Lung (tissue), 12 donors: ENCODE results near the gene OPCML. TPM values are rescaled to one million over a fixed set of nuclear protein-coding genes. Genes with fewer than 3 reads are reported as not detected.

Experiments
- ATAC-seq: fragments of 200-7000 bp; cut with Tn5 transposase; one replicate; pipeline ENCODE4 v1.9.1; 2020; ENCODE audit warnings: moderate number of reproducible peaks; ENCODE audit not compliant: insufficient read depth, low FRiP score
- DNase-seq, 3 donors: peaks; one replicate each; pipeline ENCODE4 v3.0.0-alpha.2; 2013 to 2017
- H3K27ac ChIP-seq, 2 donors: one replicate each; pipeline ENCODE4 v1.5.1; 2013; ENCODE audit warnings: mild to moderate bottlenecking in 2 of 2, moderate library complexity in 2 of 2, control low read depth in 1 of 2, inconsistent platforms in 1 of 2, low read depth in 1 of 2, low read length in 1 of 2
- H3K27me3 ChIP-seq, 3 donors: one replicate each; pipeline ENCODE4 v1.5.1; 2013; ENCODE audit warnings: low read length in 2 of 3; ENCODE audit not compliant: control insufficient read depth in 3 of 3, insufficient read depth in 3 of 3
- H3K36me3 ChIP-seq, 4 donors: one replicate each; pipeline ENCODE4 v1.5.1; 2013; ENCODE audit warnings: low read length in 4 of 4, mild to moderate bottlenecking in 1 of 4, moderate library complexity in 1 of 4; ENCODE audit not compliant: control insufficient read depth in 4 of 4, insufficient read depth in 4 of 4
- H3K4me1 ChIP-seq, 5 donors: one replicate each; pipeline ENCODE4 v1.5.1; 2013; ENCODE audit warnings: low read length in 5 of 5, mild to moderate bottlenecking in 2 of 5, moderate library complexity in 1 of 5; ENCODE audit not compliant: control insufficient read depth in 5 of 5, insufficient read depth in 5 of 5
- H3K4me3 ChIP-seq: one replicate; pipeline ENCODE4 v1.5.1; 2013; ENCODE audit warnings: mild to moderate bottlenecking, control low read depth, moderate library complexity
- H3K9ac ChIP-seq, 2 donors: one replicate each; pipeline ENCODE4 v1.5.1; 2013; ENCODE audit warnings: low read length in 2 of 2, control low read depth in 1 of 2; ENCODE audit not compliant: insufficient read depth in 1 of 2
- H3K9me3 ChIP-seq, 4 donors: one replicate each; pipeline ENCODE4 v1.5.1; 2013; ENCODE audit warnings: low read length in 3 of 4, mild to moderate bottlenecking in 1 of 4, moderate library complexity in 1 of 4; ENCODE audit not compliant: control insufficient read depth in 4 of 4, insufficient read depth in 3 of 4
- CTCF ChIP-seq: IDR thresholded peaks from 2 replicates; pipeline ENCODE4 v1.5.1; 2012; ENCODE audit warnings: mild to moderate bottlenecking; ENCODE audit errors: control extremely low read depth, extremely low read depth
- WGBS, 2 donors: extraction: QIAGEN DNeasy Blood & Tissue Kit; methylation state at CpG; one replicate each; pipeline ENCODE4 v1.1.7; 2013; 5-methylcytosine and 5-hydroxymethylcytosine counted together
- polyA plus RNA-seq, 2 donors: library from polyadenylated mRNA; stranded (reverse); fragments of 200-250 nt; gene quantifications; one replicate each; pipeline ENCODE4 v1.2.1, GENCODE V29; 2013
- total RNA-seq, 2 donors: library from RNA; depleted of rRNA in 1 of 2; stranded (reverse); fragments of >200 nt in 1 of 2; gene quantifications; one replicate each; pipeline ENCODE4 v1.2.1, GENCODE V29; 2014 to 2021
- donor health status: control.
- donor health status: control.
- donor health status: Bipolar disorder and iron deficiency.
- donor health status: healthy.
- donor health status: DM: yes; HTN: yes; CAD: no.

Gene OPCML
- total and polyA plus RNA-seq, 4 donors: 0.49 to 0.74 TPM; not detected in 2

GRCh38 chr11:133516845-133517244, 15.5 kb downstream of the OPCML start:
- Histone ChIP-seq H3K4me3 (no peak overlapping the region), H3K27ac (no peak overlapping the region), H3K36me3 (no peaks in the 10 kb centered on the region), H3K27me3 (peaks cover 0 to 3% (median 0%) of the 10 kb centered on the region in 3 donors), H3K4me1 (peaks cover 0 to 14% (median 0%) of the 10 kb centered on the region in 5 donors), H3K9me3 (peaks cover 0 to 2% (median 0%) of the 10 kb centered on the region in 4 donors), H3K9ac (no peak overlapping the region)
- ATAC-seq (no peak), DNase-seq (no peak)
- 74 to 85% methylated on average over 8 of the region's 8 CpGs for WGBS, 2 donors
- no peak for TF ChIP-seq CTCF

- WGBS, 2 donors: 18 to 30% methylated on average over 2 of the region's 2 CpGs
- Histone ChIP-seq H3K9me3 (peaks cover 0 to 2% (median 0%) of the 10 kb centered on the region in 4 donors), H3K36me3 (no peaks in the 10 kb centered on the region), H3K27me3 (peaks cover 0 to 4% (median 3%) of the 10 kb centered on the region in 3 donors), H3K9ac (no peak overlapping the region), H3K4me1 (peaks cover 0 to 3% (median 0%) of the 10 kb centered on the region in 5 donors), H3K4me3 (no peak overlapping the region), H3K27ac (no peak overlapping the region)
- no peak for TF ChIP-seq CTCF
- DNase-seq (no peak), ATAC-seq (no peak)
These were observed 17.2 kb downstream of the OPCML start for GRCh38 chr11:133515107-133515506.

- Histone ChIP-seq H3K4me1 (no peaks in the 10 kb centered on the region), H3K9me3 (no peaks in the 10 kb centered on the region), H3K27ac (no peak overlapping the region), H3K4me3 (no peak overlapping the region), H3K27me3 (peaks cover 0 to 4% (median 0%) of the 10 kb centered on the region in 3 donors), H3K36me3 (no peaks in the 10 kb centered on the region), H3K9ac (no peak overlapping the region)
- 47 to 64% methylated on average over 3 of the region's 3 CpGs for WGBS, 2 donors
- DNase-seq: no peak
- no peak for TF ChIP-seq CTCF
- no peak for ATAC-seq
These were observed 22.2 kb downstream of the OPCML start for GRCh38 chr11:133509924-133510697.

- WGBS, 2 donors: 77 to 86% methylated on average over 11 of the region's 11 CpGs
- Histone ChIP-seq H3K9me3 (peaks cover 0 to 3% (median 0%) of the 10 kb centered on the region in 4 donors), H3K4me1 (peaks cover 0 to 4% (median 0%) of the 10 kb centered on the region in 5 donors), H3K27me3 (peaks cover 0 to 4% (median 4%) of the 10 kb centered on the region in 3 donors), H3K27ac (no peak overlapping the region), H3K36me3 (no peaks in the 10 kb centered on the region), H3K4me3 (no peak overlapping the region), H3K9ac (no peak overlapping the region)
- no peak for TF ChIP-seq CTCF
- ATAC-seq (no peak), DNase-seq (no peak)
These were observed 23.8 kb downstream of the OPCML start for GRCh38 chr11:133508468-133508867.
